Neutrophil (primary cell): ENCODE data around the gene ZG16.
"Not testable (repeated sequence)": the region's sequence is repeated elsewhere in the genome, so short reads cannot be mapped to it uniquely, and the experiment has no call there.

Source experiments
- H3K27ac ChIP-seq: fragments of 200-600 bp; sonication (generic); 2 replicates; pipeline ENCODE4 v1.5.1; 2016; ENCODE audit warnings: mild to moderate bottlenecking, moderate library complexity
- H3K27me3 ChIP-seq: fragments of 200-600 bp; sonication (generic); 2 replicates; pipeline ENCODE4 v1.6.0; 2016; ENCODE audit warnings: mild to moderate bottlenecking
- H3K36me3 ChIP-seq: fragments of 200-600 bp; sonication (generic); 2 replicates; pipeline ENCODE4 v1.5.1; 2017
- H3K4me1 ChIP-seq, 2 experiments: fragments of 200-600 bp in 1 of 2; sonication (generic) in 1 of 2; 1 replicate in 1 of 2; 2 replicates in 1 of 2; pipeline versions ENCODE4 v1.5.1 to v1.6.1; 2013 to 2016; ENCODE audit warnings: low read depth in 1 of 2, low read length in 1 of 2, mild to moderate bottlenecking in 1 of 2, moderate library complexity in 1 of 2; ENCODE audit not compliant: control insufficient read depth in 1 of 2, insufficient read depth in 1 of 2
- H3K4me3 ChIP-seq, 2 experiments: fragments of 200-600 bp in 1 of 2; sonication (generic) in 1 of 2; 1 replicate in 1 of 2; 2 replicates in 1 of 2; pipeline ENCODE4 v1.5.1; 2013 to 2016; ENCODE audit warnings: low read depth in 1 of 2, low read length in 1 of 2, mild to moderate bottlenecking in 1 of 2, moderate library complexity in 1 of 2
- H3K9me3 ChIP-seq: fragments of 200-600 bp; sonication (generic); 2 replicates; pipeline ENCODE4 v1.5.1; 2016
- CTCF ChIP-seq: fragments of 200-600 bp; sonication (generic); IDR thresholded peaks from 2 replicates; pipeline ENCODE4 v1.5.1; 2016; ENCODE audit warnings: antibody characterized with exemption

Gene ZG16

GRCh38 chr16:29736112-29736511 is 41.9 kb upstream of the ZG16 start:
- H3K27ac ChIP-seq: peak overlapping the region; percentile 65
- H3K4me1 ChIP-seq: peaks cover 58 to 67% of the 10 kb centered on the region in 2 experiments
- no peaks in the 10 kb centered on the region for H3K27me3 ChIP-seq
- H3K9me3 ChIP-seq: no peaks in the 10 kb centered on the region
- no peak for TF ChIP-seq CTCF
- peaks cover under 1% of the 10 kb centered on the region for H3K36me3 ChIP-seq
- H3K4me3 ChIP-seq: no peak overlapping the region

GRCh38 chr16:29736764-29737163 is 41.3 kb upstream of the ZG16 start:
- H3K27ac ChIP-seq: peak overlapping the region; percentile 65
- TF ChIP-seq CTCF: no peak
- H3K4me1 ChIP-seq: peaks cover 65 to 73% of the 10 kb centered on the region in 2 experiments
- no peaks in the 10 kb centered on the region for H3K9me3 ChIP-seq
- H3K27me3 ChIP-seq: no peaks in the 10 kb centered on the region
- peaks cover 7% of the 10 kb centered on the region for H3K36me3 ChIP-seq
- H3K4me3 ChIP-seq: no peak overlapping the region

- no peak for TF ChIP-seq CTCF
- H3K27me3 ChIP-seq: no peaks in the 10 kb centered on the region
- H3K9me3 ChIP-seq: no peaks in the 10 kb centered on the region
- H3K4me1 ChIP-seq: peaks cover 74 to 83% of the 10 kb centered on the region in 2 experiments
- H3K4me3 ChIP-seq: no peak overlapping the region
- peaks cover 17% of the 10 kb centered on the region for H3K36me3 ChIP-seq
- H3K27ac ChIP-seq: peak overlapping the region; percentile 72
These were observed 40.3 kb upstream of the ZG16 start for GRCh38 chr16:29737713-29738112.

- peak overlapping the region; percentile 72 for H3K27ac ChIP-seq
- no peaks in the 10 kb centered on the region for H3K9me3 ChIP-seq
- peaks cover 25% of the 10 kb centered on the region for H3K36me3 ChIP-seq
- H3K4me3 ChIP-seq: no peak overlapping the region
- no peaks in the 10 kb centered on the region for H3K27me3 ChIP-seq
- H3K4me1 ChIP-seq: peaks cover 82 to 91% of the 10 kb centered on the region in 2 experiments
- no peak for TF ChIP-seq CTCF
These were observed 39.5 kb upstream of the ZG16 start for GRCh38 chr16:29738514-29738913.

- Histone ChIP-seq H3K4me1 (peaks cover 89 to 93% of the 10 kb centered on the region in 2 experiments), H3K36me3 (peaks cover 38% of the 10 kb centered on the region), H3K27ac (peak overlapping the region; percentile 99)
- H3K27me3 ChIP-seq, H3K9me3 ChIP-seq, H3K4me3 ChIP-seq: not testable (repeated sequence)
These were observed 38.0 kb upstream of the ZG16 start for GRCh38 chr16:29739927-29740629.

- peaks cover 88 to 89% of the 10 kb centered on the region in 2 experiments for H3K4me1 ChIP-seq
These were observed 37.4 kb upstream of the ZG16 start for GRCh38 chr16:29740630-29741015.

More at GRCh38 chr16:29740630-29741015, 37.4 kb upstream of the ZG16 start:
- H3K27me3 ChIP-seq, H3K9me3 ChIP-seq, H3K4me3 ChIP-seq: not testable (repeated sequence)
- peaks cover 38% of the 10 kb centered on the region for H3K36me3 ChIP-seq
- peak overlapping the region; percentile 99 for H3K27ac ChIP-seq
